Activated CD8-positive, alpha-beta memory T cell treated with anti-CD3 and anti-CD28 coated beads for 48 hours (primary cell): Measurements from ENCODE around the gene INPP4B.
"Not testable (repeated sequence)": the region's sequence is repeated elsewhere in the genome, so short reads cannot be mapped to it uniquely, and the experiment has no call there.

Source experiments
- DNase-seq, 3 experiments: peaks; one replicate each; pipeline ENCODE4 v3.0.0-alpha.2; 2020; ENCODE audit warnings: low read depth in 2 of 3, low spot score in 2 of 3

Gene INPP4B

DNA sequence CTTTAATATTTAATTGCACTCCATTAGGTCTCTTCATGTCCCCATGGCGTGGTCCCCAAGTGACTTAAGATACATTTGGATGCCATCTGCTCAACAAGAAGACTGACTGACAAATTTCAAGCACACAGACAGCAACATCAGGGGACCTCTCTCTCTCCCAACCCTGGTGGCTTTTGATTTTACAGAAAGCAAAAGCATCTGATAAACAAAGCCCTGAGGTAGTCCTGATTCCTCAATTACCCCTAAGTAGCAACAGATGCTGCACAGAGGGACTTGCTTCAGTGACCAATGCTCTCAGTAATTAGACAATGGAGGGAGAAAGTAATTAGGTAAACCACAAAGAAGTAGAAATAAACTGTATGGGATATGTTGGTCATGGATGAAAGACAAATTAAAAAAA lies 426.4 kb downstream of the INPP4B start:
- no peak for DNase-seq

DNA sequence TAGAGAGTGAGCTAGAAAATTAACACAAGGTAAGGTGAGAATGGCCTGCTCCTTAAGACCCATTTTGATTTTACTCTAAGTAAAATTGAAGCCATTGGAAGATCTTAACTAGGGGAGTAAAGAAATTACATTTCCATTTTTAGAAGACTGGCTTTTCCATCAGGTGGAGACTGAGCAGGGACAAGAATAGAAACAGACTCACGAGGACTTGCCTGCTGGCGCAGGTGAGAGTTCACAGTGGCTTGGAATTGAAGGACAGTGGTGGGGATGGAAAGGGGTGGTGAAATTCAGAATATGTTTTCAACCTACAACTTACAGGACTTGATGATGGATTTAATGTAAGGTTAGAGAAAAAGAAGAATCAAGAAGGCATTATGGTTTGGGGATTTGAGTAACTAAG lies 427.4 kb downstream of the INPP4B start:
- no peak for DNase-seq

DNA sequence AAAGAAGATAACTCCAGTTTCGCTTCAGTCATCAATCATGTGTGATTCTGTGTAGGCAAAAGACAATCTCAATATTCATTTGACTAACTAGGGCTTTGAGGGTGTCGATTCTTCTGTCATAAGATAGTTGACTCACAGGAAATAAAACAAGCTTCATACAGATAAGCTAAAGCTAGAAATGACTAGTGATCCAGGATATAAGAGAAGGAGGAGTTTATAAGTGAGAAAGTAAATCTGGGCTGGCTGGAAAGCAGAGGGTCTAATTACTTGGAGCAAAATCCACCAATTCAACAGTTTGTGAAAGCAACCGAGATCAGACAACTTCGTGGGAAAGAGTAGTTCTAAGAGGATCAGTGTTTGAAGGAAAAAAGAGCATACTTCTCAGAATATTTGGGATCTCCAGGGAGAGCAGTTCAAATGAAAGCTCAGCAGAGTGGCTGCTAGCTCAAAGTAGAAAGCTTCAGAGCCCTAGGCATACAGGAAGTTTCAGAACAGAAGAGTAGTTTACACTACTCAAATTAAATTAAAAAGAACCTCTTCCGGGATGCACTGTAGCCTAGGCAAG lies 429.3 kb downstream of the INPP4B start:
- no peak for DNase-seq

DNA sequence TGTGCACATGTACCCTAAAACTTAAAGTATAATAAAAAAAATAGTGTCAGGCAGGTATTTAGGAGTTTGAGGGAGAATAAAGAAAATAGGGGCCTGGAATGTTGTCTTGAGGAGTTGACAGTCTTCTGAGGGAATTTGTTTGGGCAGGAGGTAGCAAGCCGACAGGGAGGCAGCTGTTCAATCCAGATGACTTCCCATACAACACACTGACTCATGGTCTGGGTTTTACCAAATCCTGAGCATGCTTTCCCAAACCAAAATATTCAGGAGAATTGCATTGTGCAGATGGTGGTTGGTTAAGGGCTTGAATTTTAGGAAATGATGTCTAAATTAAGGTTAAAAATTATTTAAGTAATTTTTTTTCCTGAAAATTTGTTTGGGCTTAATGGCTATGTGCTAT lies 430.0 kb downstream of the INPP4B start:
- DNase-seq = no peak

DNA sequence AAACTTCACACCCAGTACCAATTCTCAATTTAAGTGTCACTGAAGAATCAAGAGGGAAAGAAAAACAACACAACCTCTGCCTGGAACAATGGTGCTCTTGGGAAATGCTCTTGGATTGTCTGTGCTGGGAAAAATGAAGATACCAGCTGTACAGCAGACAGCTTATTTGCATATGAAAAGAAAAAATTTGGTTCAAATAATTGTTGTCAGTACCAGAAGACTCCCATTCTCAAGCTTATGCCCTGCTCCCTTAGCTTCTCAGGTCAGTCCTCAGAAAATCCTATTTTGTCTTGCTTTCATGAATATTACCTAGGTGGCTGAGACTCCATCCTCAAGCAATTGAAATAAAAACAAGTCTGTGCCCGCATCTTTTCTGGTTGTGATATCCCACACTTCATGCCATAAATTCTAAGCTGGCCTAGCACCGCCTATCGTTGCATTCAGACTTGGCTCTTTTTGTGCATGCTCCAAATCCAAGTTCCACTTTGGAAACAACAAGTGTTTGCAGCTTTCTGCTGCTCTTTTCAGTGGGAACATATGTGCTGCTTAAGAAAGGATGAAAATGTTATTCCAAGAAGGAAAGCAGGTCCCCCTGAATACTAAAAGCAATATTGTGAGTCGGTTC lies 431.6 kb downstream of the INPP4B start:
- DNase-seq = no peak

DNA sequence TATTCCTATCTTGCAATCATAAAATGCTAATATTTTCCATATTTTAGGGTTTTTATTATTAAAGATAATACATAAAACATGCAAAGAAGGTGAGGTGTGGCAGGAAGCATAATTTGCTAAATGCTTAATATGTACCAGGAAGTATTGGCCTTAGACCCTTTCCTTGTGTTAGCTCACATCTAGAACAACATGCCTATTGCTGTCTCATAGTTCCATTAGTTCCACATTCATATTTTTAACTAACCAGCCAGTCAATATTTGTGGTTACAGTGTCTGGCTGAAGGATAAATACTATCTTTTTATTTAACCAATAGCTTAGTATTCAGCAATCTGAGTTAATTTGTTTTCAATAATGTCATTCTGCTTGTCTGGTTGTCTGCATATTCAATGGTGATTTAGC lies 432.6 kb downstream of the INPP4B start:
- no peak for DNase-seq

DNA sequence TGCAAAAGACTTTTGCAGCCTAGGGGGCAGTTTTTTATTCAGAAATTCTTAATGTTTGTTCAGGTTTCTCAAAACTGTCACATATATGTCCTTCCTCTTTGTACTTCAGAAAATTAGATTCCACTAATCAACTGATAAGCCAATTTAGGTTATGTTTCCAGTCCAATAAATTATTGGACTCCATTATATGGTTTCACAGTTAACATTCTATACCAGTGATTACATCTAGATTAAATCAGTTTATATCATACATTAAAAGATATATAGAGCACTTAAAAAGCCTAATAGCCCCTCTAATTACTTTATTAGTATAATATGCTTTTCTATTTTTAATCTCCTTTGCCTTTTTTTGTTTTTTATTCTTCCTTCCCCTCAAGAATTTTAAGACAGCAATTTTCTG lies 434.1 kb downstream of the INPP4B start:
- no peak for DNase-seq

DNA sequence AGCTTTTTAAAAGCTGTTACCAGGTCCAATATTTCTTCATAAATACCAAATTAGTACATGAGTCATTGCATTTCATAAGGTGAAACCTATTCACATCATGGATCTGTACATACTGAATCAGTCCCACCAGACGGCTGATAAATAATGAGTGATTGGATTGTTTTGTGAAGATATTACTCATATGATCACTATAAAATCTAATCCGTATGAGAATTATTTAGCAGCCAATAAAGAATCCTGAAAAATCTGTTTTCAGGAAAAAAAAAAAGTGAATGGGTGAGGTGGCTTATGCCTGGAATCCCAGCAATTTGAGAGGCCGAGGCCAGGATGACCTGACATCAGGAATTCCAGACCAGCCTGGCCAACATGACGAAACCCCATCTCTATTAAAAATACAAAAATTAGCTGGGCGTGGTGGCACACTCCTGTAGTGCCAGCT lies 438.1 kb downstream of the INPP4B start:
- DNase-seq = no peak

DNA sequence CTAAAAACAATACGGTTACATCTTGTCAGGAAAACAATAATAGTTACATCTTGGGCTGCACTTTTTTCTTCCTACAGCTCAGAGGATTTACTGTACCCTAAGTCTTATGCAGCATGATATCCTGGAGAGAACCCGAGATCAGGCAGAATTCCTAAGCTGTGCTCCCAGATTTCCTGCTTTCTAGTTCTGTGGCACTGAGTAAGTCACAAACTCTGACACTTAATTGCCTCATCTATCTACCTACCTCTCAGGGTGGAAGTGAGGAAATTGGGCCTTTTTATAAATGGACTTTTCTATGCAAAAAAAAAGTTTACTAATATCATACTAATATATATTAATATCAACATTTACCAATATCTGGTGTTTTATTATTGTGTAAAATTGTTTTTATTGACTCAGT lies 438.5 kb downstream of the INPP4B start:
- no peak for DNase-seq

DNA sequence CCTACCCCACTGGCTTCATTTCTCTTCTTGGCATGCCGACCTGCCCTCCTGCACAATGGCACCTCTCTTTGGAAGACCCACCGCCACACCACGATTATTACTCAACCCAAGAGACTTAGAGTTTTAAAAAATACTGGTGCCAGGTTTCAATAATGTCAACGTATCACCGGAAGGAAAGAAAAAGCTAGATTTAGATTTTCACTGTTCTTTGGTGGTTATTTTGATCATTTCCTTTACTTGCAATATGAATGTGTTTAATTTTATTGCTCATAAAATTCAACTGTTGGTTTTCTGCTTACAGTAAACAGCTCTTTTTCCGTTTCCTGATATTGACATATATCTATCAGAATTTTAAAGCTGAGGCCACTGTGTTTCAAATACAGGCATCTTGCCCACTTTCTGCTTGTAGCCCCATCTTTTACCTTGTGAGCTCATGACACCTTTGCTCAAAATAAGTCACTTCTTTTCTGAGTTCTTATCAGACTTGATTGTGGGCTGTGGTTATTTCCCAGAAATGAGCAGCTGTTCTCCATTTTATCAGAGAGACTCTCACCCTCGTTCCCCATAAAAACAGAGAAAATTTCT lies 439.1 kb downstream of the INPP4B start:
- no peak for DNase-seq

DNA sequence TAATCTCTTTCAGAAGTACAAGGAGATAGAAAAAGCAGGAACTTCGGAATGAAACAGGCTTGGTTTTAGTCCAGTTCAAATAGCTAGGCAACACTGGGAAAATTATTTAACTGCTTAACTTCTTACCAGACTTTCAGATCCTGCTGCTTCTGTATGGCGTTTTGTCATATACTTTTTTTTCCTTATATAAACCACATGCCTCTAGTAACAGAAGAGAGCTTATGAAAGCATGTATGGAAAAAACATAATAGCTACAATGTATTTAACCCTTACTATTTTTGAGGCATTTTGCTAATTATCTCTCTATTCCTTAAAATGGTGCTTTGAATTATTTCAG lies 439.6 kb downstream of the INPP4B start:
- no peak for DNase-seq

DNA sequence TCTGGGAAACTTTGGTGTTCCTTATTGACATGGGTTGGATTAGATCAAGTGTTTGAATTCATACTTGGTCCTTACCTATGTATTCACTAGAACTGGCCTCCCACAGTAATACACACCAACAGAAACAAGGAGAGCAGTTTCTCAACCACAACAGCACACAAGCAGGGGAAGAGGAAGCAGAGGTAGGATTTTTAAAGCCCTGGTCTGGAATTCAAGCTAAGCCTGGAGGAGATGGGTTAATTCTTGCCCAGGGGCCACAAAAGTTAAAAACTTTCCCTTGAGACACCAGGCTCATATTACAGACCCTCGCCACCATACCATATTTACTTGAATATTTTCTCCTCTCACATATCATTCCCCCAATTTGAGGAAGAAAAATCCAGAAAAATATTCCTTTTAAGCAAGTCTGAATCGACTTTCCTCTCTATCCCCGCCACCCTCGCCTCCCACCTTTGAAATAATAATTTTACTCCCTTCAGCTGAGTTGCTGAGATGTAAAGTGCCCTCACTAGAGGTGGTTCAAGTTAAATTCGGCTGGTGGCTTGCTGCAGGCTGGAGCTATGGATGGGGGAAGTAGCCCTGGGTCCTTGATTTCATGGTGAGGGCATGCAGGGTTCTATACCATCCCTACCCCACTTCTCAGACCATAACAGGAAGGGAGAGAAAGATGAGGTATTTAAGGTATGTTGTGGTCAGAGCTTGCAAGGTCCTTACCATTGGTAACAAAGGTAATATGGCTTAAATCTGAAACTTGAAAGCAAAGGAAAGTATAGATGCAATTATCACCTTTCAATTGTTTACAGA lies 440.2 kb downstream of the INPP4B start:
- no peak for DNase-seq

DNA sequence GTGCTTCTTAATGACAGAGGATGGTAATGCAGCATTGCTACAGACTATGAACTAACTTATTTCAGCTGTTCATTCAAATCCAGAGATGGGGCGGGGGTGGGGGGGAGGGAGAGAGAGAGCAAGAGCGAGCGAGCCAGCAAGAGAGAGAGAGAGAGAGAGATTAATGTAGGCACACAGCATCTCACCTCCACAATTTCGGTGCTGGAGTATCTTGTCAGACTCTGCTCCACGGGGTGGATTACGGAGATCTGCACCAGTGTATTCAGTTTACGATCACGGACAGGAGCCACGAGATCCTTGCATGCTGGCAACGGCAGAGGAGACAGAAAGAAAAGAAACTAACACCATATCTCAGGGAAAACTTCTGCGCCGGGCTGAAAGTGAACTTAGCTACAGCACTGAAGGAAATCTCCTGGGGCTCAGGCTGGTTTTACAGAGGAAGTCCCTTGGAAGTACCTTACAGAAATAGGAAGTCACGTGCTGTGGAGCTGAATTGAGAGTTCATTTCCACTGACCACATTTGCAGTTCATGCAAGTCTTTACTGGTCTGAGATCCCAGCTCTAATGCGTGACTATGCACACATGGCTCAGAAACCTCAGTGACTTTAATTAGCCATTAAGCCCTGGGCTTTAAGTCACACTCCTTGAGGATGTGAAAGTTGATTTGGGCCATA lies 440.9 kb downstream of the INPP4B start:
- peak; percentile 26 to 50 (median 42) for DNase-seq

DNA sequence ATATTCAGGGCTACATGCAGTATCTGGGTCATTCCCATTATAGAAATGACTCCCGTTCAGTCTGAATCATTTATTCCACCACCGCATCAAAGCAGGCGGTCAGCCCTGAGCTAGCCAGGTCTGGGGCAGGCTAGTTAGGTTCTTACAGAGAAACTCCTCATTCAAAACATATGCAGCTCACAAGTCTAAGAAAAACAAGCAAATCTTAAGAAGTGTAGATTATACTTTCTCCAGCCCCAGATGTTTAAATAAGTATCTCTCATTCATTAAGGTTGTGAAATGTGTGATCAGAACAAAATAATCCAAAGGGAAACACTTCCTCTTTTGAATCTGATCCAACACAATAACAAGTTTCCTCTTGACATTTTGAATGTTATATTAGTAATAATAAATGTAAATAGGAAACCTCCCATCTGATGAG lies 441.9 kb downstream of the INPP4B start:
- DNase-seq = peak in 2 of 3 experiments; percentile 37 to 47

DNA sequence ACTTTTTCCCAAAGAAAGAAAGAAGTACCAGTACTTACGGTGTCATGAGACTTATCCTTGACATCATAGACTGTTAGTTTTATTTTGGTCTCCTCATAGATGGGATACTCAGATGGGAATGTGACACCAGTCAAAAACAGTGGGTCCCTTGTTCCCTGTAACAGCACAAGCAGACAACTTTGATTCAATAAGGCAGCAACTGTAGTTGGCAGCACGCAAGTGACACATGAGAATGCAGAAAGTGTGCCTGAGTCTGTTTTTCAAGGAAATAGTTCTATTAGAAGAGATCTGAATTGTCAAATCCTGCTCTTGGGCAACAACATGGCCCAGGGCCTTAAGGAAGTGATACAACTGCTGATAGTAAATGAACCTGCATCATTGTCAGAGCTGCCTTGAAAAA lies 443.2 kb downstream of the INPP4B start:
- DNase-seq = no peak

DNA sequence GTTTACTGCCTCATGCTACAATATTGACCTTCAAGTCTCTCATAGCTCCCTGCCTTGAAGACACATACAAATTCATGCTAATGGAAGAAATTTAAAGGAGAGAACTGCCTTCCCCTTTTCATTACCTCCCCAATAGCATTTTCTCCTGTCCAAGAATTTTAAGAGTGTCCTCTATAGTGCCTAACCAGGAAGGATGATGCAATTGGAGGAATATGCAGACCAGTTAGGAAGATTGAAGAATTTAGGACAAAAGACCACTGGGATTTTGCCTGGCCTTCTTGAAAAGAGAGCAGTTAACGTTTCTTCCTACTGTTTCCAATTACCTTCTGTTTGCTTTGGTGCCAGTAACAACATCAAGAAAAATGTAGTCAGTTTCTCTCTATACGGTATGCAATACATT lies 443.9 kb downstream of the INPP4B start:
- no peak for DNase-seq

DNA sequence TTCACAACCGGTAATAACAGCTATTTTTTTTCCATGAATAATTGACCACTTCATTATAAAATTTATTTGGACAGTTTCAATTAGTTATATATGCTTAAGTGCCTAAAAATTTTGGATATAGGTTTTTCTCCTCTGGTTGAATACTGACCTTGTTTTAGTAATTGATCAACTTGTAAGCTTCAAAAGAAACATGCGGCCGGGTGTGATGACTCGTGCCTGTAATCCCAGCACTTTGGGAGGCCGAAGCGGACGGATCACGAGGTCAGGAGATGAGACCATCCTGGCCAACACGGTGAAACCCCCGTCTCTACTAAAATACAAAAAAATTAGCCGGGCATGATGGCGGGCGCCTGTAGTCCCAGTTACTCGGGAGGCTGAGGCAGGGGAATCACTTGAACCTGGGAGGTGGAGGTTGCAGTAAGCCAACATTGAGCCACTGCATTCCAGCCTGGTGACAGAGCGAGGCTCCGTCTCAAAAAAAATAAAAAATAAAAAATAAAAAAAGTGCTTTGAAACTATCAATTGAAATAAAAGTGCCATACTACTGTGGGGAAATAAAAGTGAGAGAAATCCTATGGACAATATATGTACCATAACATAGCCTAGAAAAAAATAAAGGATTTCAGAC lies 448.6 kb downstream of the INPP4B start:
- DNase-seq = not testable (repeated sequence)

DNA sequence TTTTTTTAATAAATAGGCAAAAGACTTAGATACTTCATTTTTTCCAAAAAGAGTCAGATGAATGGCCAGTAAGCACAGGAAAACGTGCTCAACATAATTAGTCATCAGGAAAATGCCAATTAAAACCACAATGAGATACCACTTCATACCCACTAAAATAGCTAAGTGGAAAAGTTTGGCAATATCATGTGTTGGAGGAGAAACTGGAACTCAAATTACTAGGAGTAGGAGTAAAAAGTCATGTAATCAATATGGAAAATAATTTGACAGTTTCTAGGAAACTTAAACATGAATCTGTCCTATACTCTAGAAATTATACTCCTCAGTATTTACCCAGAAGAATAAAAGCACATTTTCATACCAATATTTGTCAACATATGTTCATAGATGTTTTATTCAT lies 449.8 kb downstream of the INPP4B start:
- DNase-seq = no peak

DNA sequence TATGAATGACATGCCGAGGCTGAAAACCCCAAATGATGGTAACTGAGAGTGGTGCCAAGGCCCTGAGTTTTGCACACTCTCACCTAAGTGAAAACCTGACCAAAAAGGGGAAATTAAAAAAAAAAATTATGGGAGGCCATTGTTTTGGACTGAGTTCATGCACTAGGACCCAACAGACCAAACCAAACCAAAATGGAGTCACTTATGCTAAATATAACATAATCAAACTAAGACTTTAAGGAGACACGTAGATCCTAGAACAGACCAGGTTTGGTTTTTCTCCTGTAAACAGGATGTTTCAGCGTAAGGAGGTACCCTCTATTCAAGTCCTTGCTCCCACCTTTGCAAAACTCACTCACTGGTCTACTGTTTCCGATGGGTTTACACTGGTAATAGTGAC lies 453.0 kb downstream of the INPP4B start:
- DNase-seq = no peak

DNA sequence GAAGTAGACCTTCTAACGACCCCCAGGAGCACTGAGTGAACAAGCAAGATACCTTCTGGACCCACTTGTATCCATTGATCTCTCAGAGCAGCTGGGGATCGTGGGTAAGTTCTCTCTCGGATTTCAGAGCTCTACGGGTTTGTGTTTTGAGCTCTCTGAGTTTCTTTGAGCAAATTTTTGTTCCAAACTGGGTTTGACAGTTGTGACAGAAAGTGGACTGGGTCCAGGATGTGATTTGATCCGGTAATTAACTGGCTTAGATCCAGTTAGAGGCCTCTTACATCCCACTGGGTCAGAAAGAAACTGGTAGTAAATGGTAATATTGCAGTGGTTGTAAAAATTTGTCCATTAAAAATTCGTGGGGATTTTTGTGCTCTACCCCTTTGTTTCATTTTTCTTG lies 459.2 kb downstream of the INPP4B start:
- DNase-seq = no peak

DNA sequence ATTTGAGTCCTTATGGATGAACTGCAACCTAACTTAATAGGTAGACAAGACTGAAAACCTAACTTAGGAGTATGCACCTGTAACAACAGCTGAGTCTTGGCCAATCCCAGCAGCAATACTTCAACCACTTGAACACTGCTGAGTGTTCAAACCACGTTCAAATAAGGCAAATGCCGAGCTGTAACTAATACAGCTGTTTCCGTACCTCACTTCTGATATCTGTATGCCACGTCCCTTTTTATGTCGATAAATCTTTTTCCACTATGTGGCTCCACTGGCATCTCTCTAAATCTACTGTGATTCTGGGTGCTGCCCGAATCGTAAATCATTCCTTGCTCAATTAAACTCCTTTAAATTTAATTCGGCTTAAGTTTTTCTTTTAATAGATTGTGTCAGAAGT lies 459.7 kb downstream of the INPP4B start:
- no peak for DNase-seq
